HG02840 (cell line): ENCODE measurements around the gene S100A5.
"Not testable (repeated sequence)": the region's sequence is repeated elsewhere in the genome, so short reads cannot be mapped to it uniquely, and the experiment has no call there.

Experiments used
- ATAC-seq: cut with Tn5 transposase; IDR thresholded peaks from one replicate; pipeline ENCODE4 v1.9.1; 2021; ENCODE audit warnings: mild to moderate bottlenecking, moderate library complexity, moderate number of reproducible peaks; ENCODE audit not compliant: unreplicated experiment, low FRiP score

Gene S100A5

GRCh38 chr1:153540394-153541361 is at the start of gene S100A5:
TSS of gene S100A5 (minus strand) at chr1:153540934. CDS start at chr1:153540191, 743 bp downstream.
- ATAC-seq, result no peak

DNA sequence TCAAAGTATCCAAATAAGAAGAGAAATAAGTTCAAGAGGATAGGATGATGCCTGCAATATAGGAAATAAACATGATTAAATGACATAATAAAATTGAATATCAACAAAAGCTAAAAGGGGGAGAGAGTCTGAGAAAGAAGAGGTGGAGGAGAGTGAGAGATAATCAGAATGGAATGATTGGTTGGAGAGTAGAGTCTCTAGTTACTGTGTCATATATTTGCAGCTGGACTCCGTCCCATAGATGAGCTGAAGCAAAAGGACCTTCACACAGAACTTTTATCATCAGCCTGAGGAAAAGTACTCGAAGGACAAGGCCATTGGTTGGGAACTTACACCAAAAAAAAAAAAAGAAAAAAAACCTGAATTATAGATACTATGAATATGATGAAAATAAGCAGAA is 47.7 kb upstream of the S100A5 start:
- no peak for ATAC-seq

DNA sequence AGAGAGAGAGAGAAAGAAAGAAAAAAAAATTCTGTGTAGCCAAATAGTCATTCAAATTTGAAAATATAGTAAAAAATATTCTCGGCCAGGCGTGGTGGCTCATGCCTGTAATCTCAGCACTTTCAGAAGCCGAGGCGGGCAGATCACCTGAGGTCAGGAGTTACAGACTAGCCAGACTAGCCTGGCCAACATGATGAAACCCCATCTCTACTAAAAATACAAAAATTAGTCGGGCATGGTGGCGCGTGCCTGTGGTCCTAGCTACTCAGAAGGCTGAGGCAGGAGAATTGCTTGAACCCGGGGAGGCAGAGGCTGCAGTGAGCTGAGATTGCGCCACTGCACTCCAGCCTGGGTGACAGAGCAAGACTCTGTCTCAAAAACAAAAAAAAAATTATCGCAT is 47.3 kb upstream of the S100A5 start:
- ATAC-seq, result not testable (repeated sequence)

- ATAC-seq, result no peak
Observed at GRCh38 chr1:153587314-153587713, 46.6 kb upstream of the S100A5 start.

DNA sequence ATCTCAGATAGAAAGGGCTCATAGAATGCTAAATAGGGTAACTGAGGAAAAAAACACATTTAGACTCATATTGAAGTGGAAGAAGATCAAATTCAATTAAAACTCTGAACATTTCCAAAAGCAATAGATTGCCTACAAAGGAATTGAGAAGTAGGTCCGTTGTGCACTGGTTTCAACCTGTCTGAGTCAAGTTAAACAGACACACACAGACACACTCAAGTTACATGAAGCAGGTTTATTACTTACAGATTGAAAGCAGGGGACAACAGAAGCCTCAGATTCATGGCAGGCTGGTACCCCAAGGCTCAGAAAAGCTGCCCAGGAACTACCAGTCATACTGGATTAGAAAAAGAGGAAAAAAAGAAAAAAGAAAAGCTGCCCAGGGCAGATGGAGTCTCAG is 45.6 kb upstream of the S100A5 start:
- no peak for ATAC-seq

DNA sequence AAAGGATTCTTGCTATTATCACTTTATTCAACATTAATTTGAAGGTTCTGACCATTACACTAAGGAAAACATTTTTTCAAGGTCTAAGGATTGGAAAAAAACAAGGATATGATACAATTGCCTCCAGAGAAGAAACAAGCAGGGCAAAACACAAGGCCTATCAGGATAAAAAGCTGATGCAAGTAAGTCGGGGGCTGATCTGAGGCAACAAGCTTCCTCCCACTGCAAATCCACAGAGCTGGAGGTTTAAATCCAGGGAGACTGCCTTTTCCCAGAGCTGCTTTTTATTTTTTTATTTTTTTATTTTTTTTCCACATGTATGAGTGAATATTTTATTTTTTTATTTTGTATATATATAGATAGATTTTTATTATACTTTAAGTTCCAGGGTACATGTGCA is 44.3 kb upstream of the S100A5 start:
- no peak for ATAC-seq

- no peak for ATAC-seq
Observed at GRCh38 chr1:153583976-153584375, 43.2 kb upstream of the S100A5 start.

- ATAC-seq, result not testable (repeated sequence)
Observed at GRCh38 chr1:153583514-153583913, 42.8 kb upstream of the S100A5 start.

DNA sequence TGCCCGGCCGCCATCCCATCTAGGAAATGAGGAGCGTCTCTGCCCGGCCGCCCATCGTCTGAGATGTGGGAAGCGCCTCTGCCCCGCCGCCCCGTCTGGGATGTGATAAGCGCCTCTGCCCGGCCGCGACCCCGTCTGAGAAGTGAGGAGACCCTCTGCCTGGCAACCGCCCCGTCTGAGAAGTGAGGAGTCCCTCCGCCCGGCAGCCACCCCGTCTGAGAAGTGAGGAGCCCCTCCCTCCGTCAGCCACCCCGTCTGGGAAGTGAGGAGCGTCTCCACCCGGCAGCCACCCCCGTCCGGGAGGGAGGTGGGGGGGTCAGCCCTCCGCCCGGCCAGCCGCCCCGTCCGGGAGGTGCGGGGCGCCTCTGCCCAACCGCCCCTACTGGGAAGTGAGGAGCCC is 42.1 kb upstream of the S100A5 start:
- ATAC-seq, result not testable (repeated sequence)

DNA sequence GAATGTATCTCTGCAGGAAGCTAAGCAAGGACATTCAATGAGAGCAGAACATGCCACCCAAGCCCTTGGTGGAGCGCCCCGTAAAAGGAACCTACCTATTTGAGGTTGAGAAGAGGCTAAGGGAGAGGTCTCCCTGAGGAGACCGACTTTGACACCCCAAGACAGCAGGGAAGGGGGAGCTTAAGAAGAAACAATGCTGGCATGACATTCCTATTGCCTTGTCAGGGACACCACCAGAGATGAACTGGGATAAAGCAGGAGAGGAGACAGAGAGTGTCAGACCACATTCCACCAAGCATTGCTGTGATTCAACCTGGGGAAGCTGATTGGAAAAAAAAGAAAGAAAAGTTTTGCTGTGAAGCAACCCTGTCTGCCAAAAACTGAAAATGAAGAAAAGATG is 38.2 kb upstream of the S100A5 start:
- no peak for ATAC-seq

DNA sequence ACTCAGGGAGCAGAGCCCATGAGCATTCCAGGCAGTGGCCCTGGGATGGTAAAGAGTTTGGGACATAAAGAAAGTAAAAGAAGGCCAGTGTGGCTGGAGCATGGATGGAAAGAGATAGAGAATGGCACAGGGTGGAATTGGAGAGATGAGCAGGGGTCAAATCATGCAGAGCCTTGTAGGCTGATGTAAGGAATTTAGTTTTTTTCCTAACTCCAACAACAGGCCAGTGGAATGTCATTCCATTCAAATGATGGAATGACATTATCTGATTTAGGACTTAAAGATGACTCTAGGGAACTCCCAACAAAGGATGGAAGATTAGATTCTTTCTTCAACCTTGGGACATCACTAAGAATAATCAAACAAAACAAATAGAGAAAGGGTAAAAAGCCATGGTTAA is 37.8 kb upstream of the S100A5 start:
- no peak for ATAC-seq

DNA sequence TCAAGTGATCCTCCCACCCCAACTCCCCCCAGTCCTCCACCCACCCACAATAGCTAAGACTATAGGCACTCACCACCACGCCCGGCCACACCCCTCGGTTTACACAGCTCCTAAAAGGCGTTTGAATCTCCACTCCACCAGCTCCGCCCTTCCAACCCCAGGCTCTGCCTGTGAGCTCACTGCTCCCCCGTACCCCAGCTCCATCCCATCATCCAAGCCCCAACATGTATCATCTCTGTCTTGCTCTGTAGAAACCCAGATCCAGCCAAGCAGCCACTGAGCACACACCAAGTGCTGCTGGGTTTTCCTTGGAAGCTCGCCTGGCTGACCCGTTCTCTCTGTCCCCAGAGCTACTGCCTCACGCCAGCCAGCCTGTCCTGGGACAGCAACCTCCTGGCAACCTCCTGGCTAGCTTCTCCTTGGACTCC is 36.9 kb upstream of the S100A5 start:
- no peak for ATAC-seq

DNA sequence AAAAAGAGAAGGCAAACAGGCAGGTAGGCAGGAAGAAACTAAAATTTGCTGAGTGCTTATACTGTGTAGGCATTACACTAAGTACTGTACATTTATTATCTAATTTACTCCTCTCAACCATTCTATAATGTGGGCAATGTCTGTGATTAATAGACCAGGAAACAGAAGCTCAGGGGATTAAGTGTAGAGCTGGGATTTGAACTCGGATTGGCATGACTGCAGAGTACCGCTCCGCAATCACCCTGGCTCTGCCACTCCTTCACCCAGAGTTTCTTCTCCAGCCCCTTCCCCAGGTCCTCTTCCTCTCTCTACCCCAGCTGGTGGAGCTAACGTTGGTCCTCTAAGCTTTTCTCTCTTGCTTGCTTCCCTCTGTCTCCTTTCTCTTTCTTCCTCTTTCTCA is 36.4 kb upstream of the S100A5 start:
- no peak for ATAC-seq

DNA sequence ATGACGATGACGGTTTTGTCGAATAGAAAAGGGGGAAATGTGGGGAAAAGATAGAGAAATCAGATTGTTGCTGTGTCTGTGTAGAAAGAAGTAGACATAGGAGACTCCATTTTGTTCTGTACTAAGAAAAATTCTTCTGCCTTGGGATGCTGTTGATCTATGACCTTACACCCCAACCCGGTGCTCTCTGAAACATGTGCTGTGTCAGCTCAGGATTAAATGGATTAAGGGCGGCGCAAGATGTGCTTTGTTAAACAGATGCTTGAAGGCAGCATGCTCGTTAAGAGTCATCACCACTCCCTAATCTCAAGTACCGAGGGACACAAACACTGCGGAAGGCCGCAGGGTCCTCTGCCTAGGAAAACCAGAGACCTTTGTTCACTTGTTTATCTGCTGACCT is 34.8 kb upstream of the S100A5 start:
- ATAC-seq, result not testable (repeated sequence)

- not testable (repeated sequence) for ATAC-seq
Observed at GRCh38 chr1:153575081-153575491, 34.4 kb upstream of the S100A5 start.

DNA sequence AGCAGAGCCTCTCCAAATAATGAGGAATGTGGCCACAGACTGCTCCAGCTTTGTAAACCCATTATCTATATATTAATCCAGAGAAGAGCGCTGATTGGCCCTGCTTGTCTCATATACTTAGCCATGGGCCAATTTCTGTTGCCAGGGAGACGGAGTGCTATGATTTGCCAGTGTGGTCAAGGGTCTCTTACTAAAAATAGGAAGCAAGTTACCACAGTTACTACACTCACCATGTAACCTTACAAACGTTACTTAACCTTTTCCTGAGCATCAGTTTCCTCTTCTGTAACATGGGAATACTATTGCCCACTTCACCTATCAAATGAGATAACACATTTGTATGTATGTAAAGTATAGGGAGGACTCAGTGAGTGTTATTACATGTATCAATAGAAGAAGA is 32.6 kb upstream of the S100A5 start:
- ATAC-seq, result no peak

- ATAC-seq, result no peak
Observed at GRCh38 chr1:153572569-153573015, 31.9 kb upstream of the S100A5 start.

DNA sequence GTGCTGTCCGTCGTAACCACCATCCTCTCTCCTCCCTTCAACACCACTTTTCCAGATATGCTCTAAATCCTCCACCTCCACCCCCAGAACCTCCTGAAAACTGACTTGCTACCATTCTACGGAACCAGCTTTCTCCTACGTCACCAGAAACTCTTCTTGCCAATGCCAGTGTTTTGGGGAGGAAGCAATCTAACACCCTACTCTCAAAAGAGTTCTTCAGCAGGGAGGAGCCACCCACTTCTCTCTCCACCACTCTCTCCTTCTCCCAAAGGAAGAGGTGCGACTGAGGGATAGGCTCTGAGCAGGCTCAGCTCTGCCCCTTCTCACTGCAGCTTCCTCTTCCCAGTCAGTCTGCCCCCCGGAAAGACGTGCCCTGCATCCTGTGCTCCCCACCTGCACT is 31.0 kb upstream of the S100A5 start:
- no peak for ATAC-seq

- ATAC-seq, result no peak
Observed at GRCh38 chr1:153570874-153571273, 30.1 kb upstream of the S100A5 start.

DNA sequence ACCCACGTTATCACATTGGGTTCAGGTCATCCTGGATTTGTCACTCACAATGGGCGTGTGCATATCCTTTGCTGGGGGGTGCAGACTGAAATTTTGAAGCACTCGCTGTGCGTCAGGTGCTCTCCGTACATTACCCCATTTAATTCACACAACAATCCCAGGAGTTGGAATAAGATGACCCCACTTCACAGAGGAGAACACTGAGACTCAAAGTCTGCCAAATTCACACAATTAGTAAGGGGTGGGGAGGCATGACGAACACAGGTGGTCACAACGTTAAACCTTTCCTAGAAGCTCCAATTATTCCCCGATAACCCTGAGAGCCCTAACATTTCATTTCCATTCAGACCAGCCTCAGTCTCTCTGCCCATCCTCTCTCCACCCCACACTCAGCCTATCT is 28.7 kb upstream of the S100A5 start:
- no peak for ATAC-seq

DNA sequence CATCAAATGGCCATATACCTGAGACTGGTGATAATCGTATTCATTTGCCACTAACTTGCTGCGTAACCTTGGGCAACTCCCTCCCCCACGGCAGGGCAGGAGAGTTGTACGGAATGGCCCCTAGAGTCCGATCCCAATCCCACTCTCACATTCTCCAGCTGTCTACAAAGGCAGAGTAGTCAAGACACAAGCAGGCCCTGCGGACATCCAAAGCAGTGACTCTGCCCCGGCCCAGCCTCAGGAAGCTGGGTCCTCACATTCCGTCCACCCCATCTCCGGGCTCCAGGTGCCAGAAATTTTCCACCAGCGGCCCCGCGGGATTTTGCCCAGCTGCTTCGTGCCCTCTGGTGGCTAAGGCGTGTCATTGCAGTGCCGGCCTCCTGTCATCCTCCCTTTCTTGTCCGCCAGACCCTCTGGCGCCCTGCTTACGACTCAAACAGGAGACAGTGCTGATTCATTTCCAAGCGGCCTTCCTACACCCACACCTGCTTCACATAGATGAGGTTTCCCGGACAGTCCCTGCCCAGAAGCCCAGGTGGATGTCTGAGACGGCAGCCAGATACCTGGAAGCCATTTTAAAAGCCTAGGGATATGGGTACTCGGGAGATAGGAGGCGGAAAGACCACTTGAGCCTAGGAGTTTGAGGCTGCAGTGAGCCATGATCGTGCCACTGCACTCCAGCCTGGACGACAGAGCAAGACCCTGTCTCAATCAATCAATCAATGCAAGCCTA is 27.8 kb upstream of the S100A5 start:
- no peak for ATAC-seq
